ENCODE data around the gene UGT2B11. TPM values are rescaled to one million over a fixed set of nuclear protein-coding genes. Genes with fewer than 3 reads are reported as not detected.

UGT2B11 gene
- total RNA-seq, result not detected in 2 replicates

GRCh38 chr4:69214716-69215115 lies at the start of gene UGT2B11:
UGT2B11 (minus strand) TSS chr4:69214748; CDS start chr4:69214722, 26 bp downstream.

Other genes with a start within 250 kb of the UGT2B11 start
- under 0.01 TPM in 1 of 2 replicates, not detected in the other for gene UGT2B7, start 118.3 kb downstream of the UGT2B11 start, total RNA-seq
- gene UGT2B28, start 65.7 kb upstream of the UGT2B11 start, total RNA-seq, result not detected in 2 replicates

All from smooth muscle cell of trachea (primary cell).